ENCODE measurements around the gene MAL.
"Not testable (repeated sequence)": the region's sequence is repeated elsewhere in the genome, so short reads cannot be mapped to it uniquely, and the experiment has no call there.

The MAL gene

GRCh38 chr2:95068256-95068655, 42.7 kb downstream of the MAL start:
- DNase-seq: no peak

- no peak for DNase-seq
Measured at GRCh38 chr2:95069465-95069864, 44.0 kb downstream of the MAL start.

GRCh38 chr2:95071856-95072255, 46.3 kb downstream of the MAL start:
- DNase-seq: no peak

DNA sequence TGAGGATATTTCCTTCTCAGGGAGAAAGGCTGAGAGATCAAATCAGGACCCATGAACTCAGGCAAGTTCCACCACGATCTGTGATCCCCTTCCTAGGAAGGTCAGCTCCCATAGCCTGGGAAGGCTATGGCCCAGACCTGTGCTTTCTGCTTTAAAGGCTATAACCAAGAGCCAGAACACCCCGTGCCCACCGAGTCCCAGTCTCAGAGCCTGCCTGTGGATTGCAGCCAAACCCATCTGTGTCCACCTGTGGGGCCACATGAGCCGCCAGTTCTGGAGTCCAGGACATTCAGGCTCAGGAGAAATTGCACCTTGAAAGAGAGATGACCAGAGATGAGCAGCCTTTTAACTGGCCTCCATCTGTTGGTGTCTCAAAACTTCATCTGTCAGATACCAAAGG, 46.9 kb downstream of the MAL start:
- no peak for DNase-seq

DNA sequence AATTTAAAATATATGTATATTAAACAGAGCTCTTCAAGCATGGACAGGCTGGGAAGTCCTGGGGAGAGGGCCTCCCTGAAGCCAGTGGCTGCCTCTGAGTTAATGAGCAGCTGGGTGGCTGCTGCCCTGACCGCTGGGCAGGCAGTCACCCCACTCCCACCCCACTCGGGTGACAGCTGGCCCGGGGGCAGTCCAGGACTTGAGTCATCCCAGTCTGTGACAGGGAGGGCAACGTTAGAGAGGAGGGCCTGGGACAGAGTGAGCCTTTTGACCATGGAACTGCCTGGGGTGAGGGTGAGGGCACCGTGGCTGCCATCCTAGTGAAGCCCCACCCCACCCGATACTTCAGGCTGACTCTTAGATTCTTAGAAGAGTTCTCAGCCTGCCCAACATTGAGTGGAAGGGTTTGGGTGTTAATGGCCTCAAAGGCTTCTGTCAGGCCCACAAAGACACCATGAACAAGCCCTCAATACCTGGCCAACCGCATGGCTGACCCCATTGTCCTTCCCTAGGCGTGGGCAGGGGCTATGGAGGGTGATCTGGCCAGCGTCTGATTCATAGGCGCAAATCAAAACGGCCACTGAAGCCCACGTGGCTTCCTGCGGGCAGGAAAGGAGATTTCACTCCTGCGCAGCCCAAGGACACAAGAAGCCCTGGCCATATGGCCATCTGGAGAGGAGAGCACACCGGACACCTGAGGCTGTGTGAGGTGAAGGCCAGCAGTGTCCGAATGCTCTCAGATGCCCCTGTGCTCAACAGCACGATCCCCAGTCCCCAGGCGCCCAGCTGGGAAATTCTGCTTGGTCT, 48.6 kb downstream of the MAL start:
- no peak for DNase-seq

- DNase-seq: no peak
Measured at GRCh38 chr2:95074663-95075439, 49.3 kb downstream of the MAL start.

GRCh38 chr2:95075440-95076132, 50.1 kb downstream of the MAL start:
- no peak for DNase-seq

DNA sequence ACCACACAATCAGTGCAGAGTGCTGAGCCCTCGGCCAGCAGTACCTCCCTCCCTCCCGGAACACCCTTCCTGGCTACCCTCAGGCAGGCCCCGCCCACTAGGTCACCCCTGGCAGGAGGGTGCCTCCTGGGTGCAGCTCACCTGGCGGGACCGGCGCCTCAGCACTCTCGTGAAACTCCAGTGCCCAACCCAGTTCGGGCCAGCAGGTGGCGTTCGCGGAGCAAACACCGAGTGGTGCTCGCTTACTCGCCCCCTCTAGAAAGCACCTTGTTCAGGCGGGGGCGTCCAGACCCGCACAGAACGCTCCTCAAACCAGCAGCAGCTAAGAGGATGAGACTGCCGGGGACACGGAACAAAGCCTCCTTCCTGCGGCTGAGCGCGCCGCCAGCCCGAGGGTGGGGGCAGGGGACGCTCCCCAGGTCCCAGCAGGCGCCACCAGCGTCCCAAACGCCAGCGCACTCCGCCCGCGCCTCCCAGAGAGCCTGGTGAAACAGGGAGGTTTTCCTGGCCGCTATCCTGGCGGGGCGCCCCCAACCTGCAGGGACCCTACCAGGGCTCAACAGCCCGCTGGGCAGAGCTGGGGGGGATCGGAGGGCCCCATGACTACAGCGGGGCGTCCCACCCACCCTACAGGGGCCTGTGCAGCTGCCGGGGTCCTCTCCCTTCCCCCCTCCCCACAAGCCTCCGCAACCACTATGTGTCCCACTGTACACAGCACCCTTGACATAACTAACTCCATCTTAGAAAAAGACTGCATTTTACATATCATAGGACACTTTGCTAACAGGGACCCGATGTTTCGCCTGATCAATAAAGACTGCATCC, 51.4 kb downstream of the MAL start:
- peak; percentile 38 for DNase-seq

DNA sequence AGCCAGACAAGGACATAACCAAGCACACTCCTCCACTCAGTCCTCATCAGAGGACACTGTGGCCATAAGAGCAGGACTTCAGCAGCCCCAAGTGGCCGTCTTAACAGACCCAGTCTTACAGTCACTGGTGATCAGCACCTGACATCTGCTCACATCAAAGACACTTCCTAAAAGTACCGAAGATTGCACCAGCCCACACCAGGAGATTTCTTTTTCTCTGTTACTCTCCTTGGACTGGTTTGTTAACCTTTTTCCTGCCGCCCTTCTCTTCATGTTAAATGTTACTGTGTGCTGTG, 52.0 kb downstream of the MAL start:
- DNase-seq: no peak

- DNase-seq: no peak
Measured at GRCh38 chr2:95077861-95078603, 52.5 kb downstream of the MAL start.

GRCh38 chr2:95079199-95079683, 53.7 kb downstream of the MAL start:
- DNase-seq: no peak

DNA sequence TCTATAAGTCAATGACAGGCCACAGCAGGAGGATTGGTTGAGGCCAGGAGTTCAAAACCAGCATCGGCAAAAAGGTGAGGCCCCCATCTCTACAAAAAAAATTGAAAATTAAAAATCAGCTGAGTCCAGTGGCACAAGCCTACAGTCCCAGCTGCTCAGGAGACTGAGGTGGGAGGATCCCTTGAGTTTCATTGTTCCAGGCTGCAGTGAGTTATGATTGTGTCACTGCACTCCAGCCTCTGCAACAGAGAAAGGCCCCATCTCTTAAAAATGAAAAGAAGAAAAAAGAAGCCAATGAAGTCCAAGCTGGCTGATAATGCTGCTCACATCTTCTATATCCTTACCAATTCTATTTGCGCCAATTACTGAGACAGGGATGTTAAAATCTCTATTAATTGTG, 57.0 kb downstream of the MAL start:
- DNase-seq: no peak

DNA sequence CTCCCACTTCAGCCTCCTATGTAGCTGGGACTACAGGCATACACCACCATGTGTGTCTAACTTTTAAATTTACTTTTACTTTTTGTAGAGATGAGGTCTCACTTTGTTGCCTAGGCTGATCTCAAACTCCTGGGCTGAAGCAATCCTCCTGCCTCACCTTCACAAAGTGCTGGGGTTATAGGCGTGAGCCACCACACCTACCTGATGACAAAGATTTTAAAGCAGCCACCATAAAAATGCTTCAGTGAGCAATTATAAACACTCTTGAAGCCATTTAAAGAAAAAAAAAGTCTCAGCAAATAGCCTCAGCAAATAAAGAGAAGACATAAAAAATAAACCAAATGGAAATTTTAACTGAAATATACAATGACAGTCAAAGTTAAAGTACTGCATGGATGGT, 60.5 kb downstream of the MAL start:
- DNase-seq: no peak

GRCh38 chr2:95087379-95087778, 61.9 kb downstream of the MAL start:
- no peak for DNase-seq

- no peak for DNase-seq
Measured at GRCh38 chr2:95091885-95092555, 66.5 kb downstream of the MAL start.

DNA sequence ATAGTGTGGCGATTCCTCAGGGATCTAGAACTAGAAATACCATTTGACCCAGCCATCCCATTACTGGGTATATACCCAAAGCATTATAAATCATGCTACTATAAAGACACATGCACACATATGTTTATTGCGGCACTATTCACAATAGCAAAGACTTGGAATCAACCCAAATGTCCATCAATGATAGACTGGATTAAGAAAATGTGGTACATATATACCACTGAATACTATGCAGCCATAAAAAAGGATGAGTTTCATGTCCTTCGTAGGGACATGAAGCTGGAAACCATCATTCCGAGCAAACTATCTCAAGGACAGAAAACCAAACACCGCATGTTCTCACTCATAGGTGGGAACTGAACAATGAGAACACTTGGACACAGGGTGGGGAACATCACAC, 72.8 kb downstream of the MAL start:
- not testable (repeated sequence) for DNase-seq

DNA sequence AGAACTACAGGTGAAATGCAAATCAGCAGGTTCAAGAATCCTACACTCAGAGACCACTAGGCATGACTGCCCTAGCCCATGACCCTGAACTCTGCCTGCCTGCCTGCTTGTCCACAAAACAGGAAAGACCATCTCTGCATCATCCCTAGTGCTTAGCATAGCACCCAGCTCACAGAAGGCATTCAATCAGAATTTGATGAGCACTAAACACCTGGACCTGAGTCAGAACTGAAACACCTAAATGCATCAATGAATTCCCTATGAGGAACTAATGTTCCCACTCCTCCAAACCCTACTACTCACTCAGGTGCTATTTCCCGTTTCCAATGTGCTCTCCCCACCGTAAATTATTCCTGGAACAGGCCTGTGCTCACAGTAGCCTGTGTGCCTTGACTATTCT, 74.4 kb downstream of the MAL start:
- DNase-seq: no peak
